HEK293T (cell line): ENCODE results near the gene CEP192.

Experiments used
- CTCF ChIA-PET: fragments of 350-600 bp; formaldehyde crosslinking; extraction: SDS; loops from one replicate; lab custom pipeline; 2021; ENCODE audit warnings: antibody characterized with exemption, inconsistent platforms; lab: Yijun Ruan, JAX
- POLR2A ChIA-PET: fragments of 350-600 bp; formaldehyde crosslinking; extraction: SDS; loops from one replicate; lab custom pipeline; 2020; ENCODE audit warnings: antibody characterized with exemption, inconsistent platforms; lab: Yijun Ruan, JAX
- DNase-seq: peaks from one replicate; pipeline ENCODE4 v3.0.0; 2012; ENCODE audit warnings: mixed read lengths; ENCODE audit errors: extremely low spot score
- ARNT ChIP-seq: fragments of 450-650 bp; IDR thresholded peaks from 2 replicates; pipeline ENCODE4 v1.6.1; 2017; ENCODE audit warnings: mild to moderate bottlenecking
- BHLHE40 ChIP-seq: fragments of 450-650 bp; IDR thresholded peaks from 2 replicates; pipeline ENCODE4 v1.6.1; 2016; ENCODE audit warnings: mild to moderate bottlenecking, moderate library complexity, borderline replicate concordance
- CTBP1 ChIP-seq: fragments of 450-650 bp; IDR thresholded peaks from 2 replicates; pipeline ENCODE4 v1.6.1; 2016; ENCODE audit warnings: borderline replicate concordance
- ELF4 ChIP-seq: fragments of 450-650 bp; IDR thresholded peaks from 2 replicates; pipeline ENCODE4 v1.6.1; 2017; ENCODE audit warnings: antibody characterized with exemption
- FOXA1 ChIP-seq: fragments of 450-650 bp; IDR thresholded peaks from 2 replicates; pipeline ENCODE4 v1.6.1; 2016; ENCODE audit warnings: mild to moderate bottlenecking
- FOXK2 ChIP-seq: fragments of 450-650 bp; IDR thresholded peaks from 2 replicates; pipeline ENCODE4 v1.6.1; 2016; ENCODE audit warnings: mild to moderate bottlenecking
- FOXM1 ChIP-seq: fragments of 450-650 bp; IDR thresholded peaks from 2 replicates; pipeline ENCODE4 v1.6.1; 2017; ENCODE audit warnings: mild to moderate bottlenecking, borderline replicate concordance
- HDGF ChIP-seq: fragments of 450-650 bp; IDR thresholded peaks from 2 replicates; pipeline ENCODE4 v1.6.1; 2017; ENCODE audit warnings: antibody characterized with exemption, borderline replicate concordance
- L3MBTL2 ChIP-seq: fragments of 450-650 bp; conservative IDR thresholded peaks from 2 replicates; pipeline ENCODE4 v1.6.1; 2016; ENCODE audit warnings: mild to moderate bottlenecking
- LEF1 ChIP-seq: fragments of 450-650 bp; IDR thresholded peaks from 2 replicates; pipeline ENCODE4 v1.6.1; 2017; ENCODE audit warnings: mild to moderate bottlenecking, borderline replicate concordance
- NFRKB ChIP-seq: fragments of 450-650 bp; IDR thresholded peaks from 2 replicates; pipeline ENCODE4 v1.6.1; 2016; ENCODE audit warnings: mild to moderate bottlenecking, moderate library complexity
- PKNOX1 ChIP-seq: fragments of 450-650 bp; IDR thresholded peaks from 2 replicates; pipeline ENCODE4 v1.6.1; 2016
- SP1 ChIP-seq: fragments of 450-650 bp; IDR thresholded peaks from 2 replicates; pipeline ENCODE4 v1.6.1; 2017
- SUZ12 ChIP-seq: fragments of 450-650 bp; IDR thresholded peaks from 2 replicates; pipeline ENCODE4 v1.6.1; 2016; ENCODE audit warnings: mild to moderate bottlenecking
- TARDBP ChIP-seq: fragments of 450-650 bp; IDR thresholded peaks from 2 replicates; pipeline ENCODE4 v1.6.1; 2016
- ZNF384 ChIP-seq: fragments of 450-650 bp; IDR thresholded peaks from 2 replicates; pipeline ENCODE4 v1.6.1; 2016

The CEP192 gene

GRCh38 chr18:13019301-13019700, 28.1 kb downstream of the CEP192 start:
- POLR2A ChIA-PET, result no interaction called here
- DNase-seq, result no peak
- CTCF ChIA-PET, result interaction anchor here (0.7 kb wide), 1 partner anchor 15 kb away, joined by 4 read pairs; no protein-coding TSS in a partner anchor
- no peak for TF ChIP-seq CTBP1
- TF ChIP-seq ARNT, result no peak
- no peak for TF ChIP-seq LEF1
- no peak for TF ChIP-seq ZNF384

GRCh38 chr18:13022644-13023043, 31.5 kb downstream of the CEP192 start:
- no peak for DNase-seq
- no peak for TF ChIP-seq LEF1
- no peak for TF ChIP-seq HDGF
- no peak for TF ChIP-seq ARNT
- no peak for TF ChIP-seq SP1
- TF ChIP-seq FOXM1, result no peak
- no peak for TF ChIP-seq L3MBTL2
- no peak for TF ChIP-seq CTBP1
- no peak for TF ChIP-seq ELF4
- TF ChIP-seq FOXK2, result no peak
- TF ChIP-seq ZNF384, result no peak
- TF ChIP-seq FOXA1, result no peak
- TF ChIP-seq BHLHE40, result no peak
- no peak for TF ChIP-seq SUZ12
- no peak for TF ChIP-seq PKNOX1
- ChIA-PET POLR2A (no interaction called here), CTCF (no interaction called here)

- ChIA-PET POLR2A (no interaction called here), CTCF (no interaction called here)
Measured at GRCh38 chr18:13025233-13025632, 34.1 kb downstream of the CEP192 start.

GRCh38 chr18:13026583-13027270, 35.6 kb downstream of the CEP192 start:
- ChIA-PET CTCF (no interaction called here), POLR2A (no interaction called here)
- no peak for DNase-seq
- TF ChIP-seq L3MBTL2 (no peak), SUZ12 (no peak), TARDBP (no peak), FOXA1 (no peak), NFRKB (no peak), HDGF (no peak), CTBP1 (no peak), ZNF384 (no peak), LEF1 (no peak)

More at GRCh38 chr18:13025233-13025632, 34.1 kb downstream of the CEP192 start:
- no peak for DNase-seq
- TF ChIP-seq L3MBTL2 (no peak), NFRKB (no peak), SP1 (no peak)

- DNase-seq, result no peak
- CTCF ChIA-PET, result no interaction called here
- no peak for TF ChIP-seq TARDBP
- no peak for TF ChIP-seq FOXM1
- TF ChIP-seq ELF4, result no peak
- TF ChIP-seq FOXA1, result no peak
- no peak for TF ChIP-seq FOXK2
- no peak for TF ChIP-seq L3MBTL2
- TF ChIP-seq CTBP1, result no peak
- no peak for TF ChIP-seq SUZ12
- no peak for TF ChIP-seq LEF1
- no peak for TF ChIP-seq HDGF
- TF ChIP-seq BHLHE40, result no peak
- no peak for TF ChIP-seq PKNOX1
- no peak for TF ChIP-seq SP1
- TF ChIP-seq ZNF384, result no peak
- no peak for TF ChIP-seq NFRKB
- TF ChIP-seq ARNT, result no peak
- POLR2A ChIA-PET, result no interaction called here
Measured at GRCh38 chr18:13028869-13029268, 37.7 kb downstream of the CEP192 start.

- CTCF ChIA-PET, result no interaction called here
- DNase-seq, result no peak
- TF ChIP-seq L3MBTL2, result no peak
- TF ChIP-seq TARDBP, result no peak
- no peak for TF ChIP-seq SUZ12
- POLR2A ChIA-PET, result no interaction called here
Measured at GRCh38 chr18:13032173-13032572, 41.0 kb downstream of the CEP192 start.

- DNase-seq, result no peak
- POLR2A ChIA-PET, result interaction anchor here (1.1 kb wide), 1 partner anchor 44 kb away, joined by 3 read pairs; the partner anchor contains the start of gene CEP192
- TF ChIP-seq ZNF384 (no peak), FOXK2 (no peak), FOXM1 (no peak), HDGF (no peak), L3MBTL2 (no peak), SUZ12 (no peak)
- CTCF ChIA-PET, result no interaction called here
Measured at GRCh38 chr18:13035249-13035914, 44.2 kb downstream of the CEP192 start.
